Measurements from ENCODE around the gene C19orf53.

Gene C19orf53

GRCh38 chr19:13823256-13823655, 49.0 kb downstream of the C19orf53 start:
- no peak for TF ChIP-seq CTCF (IDR thresholded peaks at IDR 0.05; ENCODE audit: low read depth, low read length, missing control alignments)
- in situ Hi-C loops (cut with HindIII; ENCODE audit: low sequenced_read_pairs), result no loop called here
- DNase-seq (ENCODE audit: low read depth), result no peak
- no peak overlapping the region for H3K4me3 ChIP-seq (ENCODE audit: low read depth, low read length)

- in situ Hi-C loops (cut with HindIII; ENCODE audit: low sequenced_read_pairs), result no loop called here
- H3K4me3 ChIP-seq (ENCODE audit: low read depth, low read length), result no peak overlapping the region
- TF ChIP-seq CTCF (IDR thresholded peaks at IDR 0.05; ENCODE audit: low read depth, low read length, missing control alignments), result no peak
- no peak for DNase-seq (ENCODE audit: low read depth)
These were observed 49.6 kb downstream of the C19orf53 start for GRCh38 chr19:13823901-13824300.

DNA sequence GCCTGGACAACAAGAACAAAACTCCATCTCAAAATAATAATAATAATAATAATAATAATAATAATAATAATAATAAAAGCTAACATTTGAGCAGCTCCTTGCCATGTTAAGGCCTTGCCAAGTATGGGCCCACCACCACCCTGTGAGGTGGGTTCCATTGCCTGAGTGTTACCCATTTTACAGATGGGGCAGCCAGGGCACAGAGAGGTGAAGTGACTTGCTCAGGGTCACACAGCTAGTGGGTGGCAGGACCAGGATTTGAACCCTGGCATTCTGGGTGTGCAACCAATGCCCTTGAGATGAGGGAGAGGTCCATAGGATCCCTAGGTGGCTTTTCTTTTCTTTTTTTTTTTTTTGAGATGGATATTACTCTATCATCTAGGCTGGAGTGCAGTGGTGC, 50.4 kb downstream of the C19orf53 start:
- no peak for TF ChIP-seq CTCF (IDR thresholded peaks at IDR 0.05; ENCODE audit: low read depth, low read length, missing control alignments)
- no peak overlapping the region for H3K4me3 ChIP-seq (ENCODE audit: low read depth, low read length)
- DNase-seq (ENCODE audit: low read depth), result no peak
- in situ Hi-C loops (cut with HindIII; ENCODE audit: low sequenced_read_pairs), result no loop called here

GRCh38 chr19:13825489-13826441, 51.5 kb downstream of the C19orf53 start:
- TF ChIP-seq CTCF (IDR thresholded peaks at IDR 0.05; ENCODE audit: low read depth, low read length, missing control alignments), result peak; percentile 15
- in situ Hi-C loops (cut with HindIII; ENCODE audit: low sequenced_read_pairs), result no loop called here
- no peak for DNase-seq (ENCODE audit: low read depth)
- H3K4me3 ChIP-seq (ENCODE audit: low read depth, low read length), result no peak overlapping the region

- in situ Hi-C loops (cut with HindIII; ENCODE audit: low sequenced_read_pairs), result no loop called here
- TF ChIP-seq CTCF (IDR thresholded peaks at IDR 0.05; ENCODE audit: low read depth, low read length, missing control alignments), result no peak
- H3K4me3 ChIP-seq (ENCODE audit: low read depth, low read length), result no peak overlapping the region
- DNase-seq (ENCODE audit: low read depth), result no peak
These were observed 52.5 kb downstream of the C19orf53 start for GRCh38 chr19:13826652-13827235.

DNA sequence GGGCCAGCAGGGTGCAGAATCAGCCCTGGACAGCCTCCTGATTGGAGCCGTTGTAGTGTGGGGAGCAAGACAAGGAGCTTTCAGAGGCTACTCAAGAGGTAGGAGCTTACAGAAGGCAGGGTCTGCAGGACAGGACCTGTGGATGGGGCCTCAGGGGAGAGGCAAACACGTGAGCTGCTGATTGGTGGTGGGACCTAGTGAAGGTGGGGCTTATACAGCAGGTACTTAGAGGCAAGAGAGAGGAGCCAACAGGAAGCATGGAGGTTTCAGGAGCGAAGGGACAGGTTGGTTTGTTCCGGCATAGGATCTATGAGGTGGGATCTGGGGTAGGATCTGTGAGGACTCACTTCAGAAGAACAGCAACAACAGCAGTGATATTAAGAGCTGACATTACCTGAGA, 53.4 kb downstream of the C19orf53 start:
- no peak for TF ChIP-seq CTCF (IDR thresholded peaks at IDR 0.05; ENCODE audit: low read depth, low read length, missing control alignments)
- H3K4me3 ChIP-seq (ENCODE audit: low read depth, low read length), result no peak overlapping the region
- no peak for DNase-seq (ENCODE audit: low read depth)
- in situ Hi-C loops (cut with HindIII; ENCODE audit: low sequenced_read_pairs), result no loop called here
